ENCODE measurements around the gene C14orf132. TPM values are rescaled to one million over a fixed set of nuclear protein-coding genes. Genes with fewer than 3 reads are reported as not detected.

The C14orf132 gene
- total and polyA plus RNA-seq, 8 donors, result 4.6 to 22.8 (median 11.6) TPM

DNA sequence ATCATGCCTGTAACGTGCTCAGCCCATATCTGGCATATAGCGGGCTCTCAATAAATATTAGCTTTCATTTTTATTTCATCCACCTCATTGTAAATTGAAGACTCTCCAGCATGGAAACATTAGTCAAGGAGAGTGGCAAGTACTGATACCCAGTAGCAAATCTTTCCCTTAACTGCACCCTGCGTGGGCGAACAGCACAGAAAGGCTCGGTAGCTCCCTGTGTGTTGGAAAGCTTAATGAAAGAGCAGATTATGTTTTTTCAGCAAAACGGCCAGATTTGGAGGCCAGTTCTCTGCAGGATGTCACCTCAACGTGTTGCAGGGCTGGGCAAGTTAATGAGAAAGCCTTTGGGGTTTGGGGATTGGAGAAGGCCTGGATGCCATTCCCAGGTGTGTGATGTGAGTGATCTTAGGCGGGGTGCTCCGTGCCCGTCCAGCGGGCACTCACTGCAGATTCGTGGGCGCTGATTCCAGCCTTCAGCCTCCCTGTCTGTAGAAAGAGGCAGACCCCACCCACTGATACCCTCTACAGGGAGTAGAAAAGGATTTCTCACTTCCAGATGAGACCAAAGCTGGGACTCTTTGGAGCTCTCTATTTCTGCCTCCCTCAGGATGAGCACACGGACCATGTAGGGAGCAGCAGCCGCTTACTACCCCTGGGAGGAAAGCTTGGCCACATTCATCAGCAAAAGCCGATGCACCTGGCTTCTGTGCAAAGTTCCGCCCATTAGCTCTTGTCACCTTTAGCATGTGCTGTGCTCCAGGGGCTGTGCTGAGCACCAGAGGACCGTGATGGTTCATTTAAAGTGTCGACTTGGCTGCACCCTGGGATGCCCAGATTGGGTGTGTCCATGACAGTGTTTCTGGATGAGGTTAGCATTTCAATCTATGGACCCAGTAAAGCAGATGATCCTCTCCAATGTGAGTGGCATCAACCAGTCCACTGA is 29.1 kb downstream of the C14orf132 start:
- no peak for DNase-seq
- H3K4me3 ChIP-seq, result no peak overlapping the region
- H3K36me3 ChIP-seq, result no peaks in the 10 kb centered on the region
- no peak overlapping the region for H3K27ac ChIP-seq
- peaks cover 0 to 5% (median 4%) of the 10 kb centered on the region in 3 donors for H3K27me3 ChIP-seq
- intact Hi-C loops (cut with DNase I; ENCODE audit: low total_unique reads), result no loop called here
- H3K4me1 ChIP-seq, result no peaks in the 10 kb centered on the region
- TF ChIP-seq, protein P1, sequence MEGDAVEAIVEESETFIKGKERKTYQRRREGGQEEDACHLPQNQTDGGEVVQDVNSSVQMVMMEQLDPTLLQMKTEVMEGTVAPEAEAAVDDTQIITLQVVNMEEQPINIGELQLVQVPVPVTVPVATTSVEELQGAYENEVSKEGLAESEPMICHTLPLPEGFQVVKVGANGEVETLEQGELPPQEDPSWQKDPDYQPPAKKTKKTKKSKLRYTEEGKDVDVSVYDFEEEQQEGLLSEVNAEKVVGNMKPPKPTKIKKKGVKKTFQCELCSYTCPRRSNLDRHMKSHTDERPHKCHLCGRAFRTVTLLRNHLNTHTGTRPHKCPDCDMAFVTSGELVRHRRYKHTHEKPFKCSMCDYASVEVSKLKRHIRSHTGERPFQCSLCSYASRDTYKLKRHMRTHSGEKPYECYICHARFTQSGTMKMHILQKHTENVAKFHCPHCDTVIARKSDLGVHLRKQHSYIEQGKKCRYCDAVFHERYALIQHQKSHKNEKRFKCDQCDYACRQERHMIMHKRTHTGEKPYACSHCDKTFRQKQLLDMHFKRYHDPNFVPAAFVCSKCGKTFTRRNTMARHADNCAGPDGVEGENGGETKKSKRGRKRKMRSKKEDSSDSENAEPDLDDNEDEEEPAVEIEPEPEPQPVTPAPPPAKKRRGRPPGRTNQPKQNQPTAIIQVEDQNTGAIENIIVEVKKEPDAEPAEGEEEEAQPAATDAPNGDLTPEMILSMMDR (IDR thresholded peaks at IDR 0.05), result no peak
- TF ChIP-seq EP300 (IDR thresholded peaks at IDR 0.05) (no peak), POLR2A (IDR thresholded peaks at IDR 0.05) (no peak), POLR2AphosphoS5 (IDR thresholded peaks at IDR 0.05) (no peak)
- WGBS, 5 donors, result 80 to 84% (median 81%) methylated on average over 18 to 19 of the region's 19 CpGs
- no peaks in the 10 kb centered on the region for H3K9me3 ChIP-seq

DNA sequence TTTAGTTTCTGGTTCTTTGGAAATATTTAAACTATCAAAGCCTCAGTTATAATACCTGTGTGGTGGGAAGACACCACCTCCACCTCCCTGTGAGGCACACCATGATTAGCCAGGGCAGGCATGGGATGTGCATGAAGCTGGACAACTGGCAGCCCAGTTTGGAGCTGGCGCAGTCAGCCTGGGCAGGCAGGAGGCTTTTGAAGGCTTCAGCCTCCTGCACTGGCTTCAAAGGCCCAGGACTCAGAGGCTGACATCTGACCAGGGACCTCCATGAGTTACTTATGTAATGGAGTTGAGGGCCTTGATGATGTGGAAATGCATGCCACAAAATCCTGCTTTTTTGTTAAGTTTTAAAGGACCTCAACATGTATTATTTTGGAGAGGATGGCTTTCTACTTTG is 30.3 kb downstream of the C14orf132 start:
- no peak overlapping the region for H3K4me3 ChIP-seq
- intact Hi-C loops (cut with DNase I; ENCODE audit: low total_unique reads), result no loop called here
- no peak for DNase-seq
- no peak overlapping the region for H3K27ac ChIP-seq
- H3K27me3 ChIP-seq, result peaks cover 0 to 5% (median 4%) of the 10 kb centered on the region in 3 donors
- TF ChIP-seq POLR2AphosphoS5 (IDR thresholded peaks at IDR 0.05), result no peak
- no peak for TF ChIP-seq POLR2A (IDR thresholded peaks at IDR 0.05)
- TF ChIP-seq, protein P1 (IDR thresholded peaks at IDR 0.05), result no peak
- no peak for TF ChIP-seq EP300 (IDR thresholded peaks at IDR 0.05)
- no peaks in the 10 kb centered on the region for H3K4me1 ChIP-seq
- no peaks in the 10 kb centered on the region for H3K36me3 ChIP-seq
- H3K9me3 ChIP-seq, result no peaks in the 10 kb centered on the region
- 0 to 100% (median 42%) methylated on average over 1 of the region's 1 CpG for WGBS, 5 donors

DNA sequence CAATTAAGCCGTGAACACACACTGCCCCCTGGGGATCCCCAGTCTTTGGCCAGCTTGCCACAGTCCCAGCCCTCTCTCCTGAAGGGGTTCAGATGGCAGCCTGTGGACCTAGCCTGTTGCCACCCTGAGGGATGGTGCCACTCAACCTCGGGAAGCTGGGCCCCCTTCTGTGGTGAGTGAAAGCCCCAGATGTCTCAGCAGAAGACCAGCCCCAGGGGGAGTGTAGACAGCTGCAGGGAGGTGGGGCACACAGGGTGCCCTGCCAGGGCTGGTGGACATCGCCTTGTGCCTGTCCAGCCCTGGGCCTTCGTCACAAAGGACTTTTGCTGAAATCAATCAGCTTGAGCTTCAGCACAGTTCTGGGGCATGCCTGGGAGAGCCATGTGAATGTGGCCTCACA is 32.4 kb downstream of the C14orf132 start:
- no peaks in the 10 kb centered on the region for H3K4me1 ChIP-seq
- H3K27me3 ChIP-seq, result no peaks in the 10 kb centered on the region
- DNase-seq, result no peak
- H3K36me3 ChIP-seq, result no peaks in the 10 kb centered on the region
- no peak for TF ChIP-seq POLR2AphosphoS5 (IDR thresholded peaks at IDR 0.05)
- TF ChIP-seq, protein P1 (IDR thresholded peaks at IDR 0.05), result no peak
- TF ChIP-seq EP300 (IDR thresholded peaks at IDR 0.05), result no peak
- TF ChIP-seq POLR2A (IDR thresholded peaks at IDR 0.05), result no peak
- intact Hi-C loops (cut with DNase I; ENCODE audit: low total_unique reads), result no loop called here
- WGBS, 5 donors, result 79 to 89% (median 83%) methylated on average over 3 to 4 of the region's 4 CpGs
- no peaks in the 10 kb centered on the region for H3K9me3 ChIP-seq
- no peak overlapping the region for H3K4me3 ChIP-seq
- H3K27ac ChIP-seq, result no peak overlapping the region

DNA sequence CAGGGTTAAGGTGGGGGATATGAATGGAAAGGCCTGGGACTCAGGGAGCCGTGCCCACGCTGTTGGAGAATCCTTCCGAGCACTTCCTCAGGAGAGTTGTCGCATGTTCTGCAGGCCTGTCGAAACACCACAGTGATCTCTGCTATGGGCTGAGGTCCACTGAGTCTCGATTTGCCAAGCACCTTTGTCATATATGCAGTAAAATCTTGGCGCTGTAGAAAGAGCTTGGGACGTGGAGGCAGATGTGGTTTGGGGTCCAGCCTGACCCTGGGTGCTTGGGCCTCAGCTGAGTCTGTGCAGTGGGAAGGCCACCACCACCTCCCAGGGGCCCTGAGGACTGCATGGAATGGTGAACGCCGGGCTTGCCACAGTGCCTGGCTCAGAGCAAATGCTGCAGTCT is 32.9 kb downstream of the C14orf132 start:
- Histone ChIP-seq H3K4me1 (no peaks in the 10 kb centered on the region), H3K4me3 (no peak overlapping the region), H3K27me3 (no peaks in the 10 kb centered on the region), H3K36me3 (no peaks in the 10 kb centered on the region), H3K9me3 (no peaks in the 10 kb centered on the region), H3K27ac (no peak overlapping the region)
- no peak for TF ChIP-seq EP300 (IDR thresholded peaks at IDR 0.05)
- no peak for TF ChIP-seq POLR2AphosphoS5 (IDR thresholded peaks at IDR 0.05)
- no peak for TF ChIP-seq POLR2A (IDR thresholded peaks at IDR 0.05)
- TF ChIP-seq, protein P1 (IDR thresholded peaks at IDR 0.05), result no peak
- no peak for DNase-seq
- WGBS, 5 donors, result 92 to 94% (median 94%) methylated on average over 10 of the region's 10 CpGs
- intact Hi-C loops (cut with DNase I; ENCODE audit: low total_unique reads), result no loop called here
